ENCODE results near the gene TXNL1.

DNA sequence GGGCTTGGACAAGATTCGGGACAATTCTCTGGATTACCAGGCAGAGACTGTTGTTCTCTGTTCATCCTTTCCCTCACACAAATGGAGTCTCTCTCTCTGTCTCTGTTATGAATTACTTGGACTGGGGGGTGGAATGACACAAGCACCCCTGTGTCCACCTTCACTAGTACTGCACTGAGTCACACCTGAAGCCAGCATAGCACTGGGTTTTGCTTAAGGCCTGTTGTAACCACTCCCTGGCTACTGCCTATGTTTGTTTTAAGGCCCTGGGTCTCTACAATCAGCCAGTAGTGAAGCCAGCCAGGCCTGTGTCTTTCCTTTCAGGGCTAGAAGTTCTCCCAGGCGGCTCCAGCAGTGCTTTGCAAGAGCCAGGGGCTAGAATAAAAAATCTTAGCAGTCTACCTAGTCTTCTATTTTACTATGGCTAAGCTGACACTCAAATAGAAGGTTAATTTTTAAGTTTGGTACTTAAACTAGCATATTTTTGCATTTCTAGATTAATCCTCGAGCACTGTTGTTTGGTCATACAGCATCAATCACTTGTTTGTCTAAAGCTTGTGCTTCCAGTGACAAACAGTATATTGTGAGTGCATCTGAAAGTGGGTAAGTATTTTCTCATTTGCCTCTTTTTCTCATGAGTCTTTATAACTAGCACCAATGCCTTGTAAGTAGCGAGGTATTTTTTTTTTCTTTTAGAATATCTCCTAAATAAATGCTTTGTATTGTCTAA is 40.6 kb upstream of the TXNL1 start:
- TF ChIP-seq JUN (IDR thresholded peaks at IDR 0.05; ENCODE audit: borderline replicate concordance, insufficient read depth, insufficient read length, low read depth), result no peak
- no peak for TF ChIP-seq GATA2 (IDR thresholded peaks at IDR 0.05; ENCODE audit: insufficient read depth, insufficient read length, low read depth, low read length)
- TF ChIP-seq, protein P1, sequence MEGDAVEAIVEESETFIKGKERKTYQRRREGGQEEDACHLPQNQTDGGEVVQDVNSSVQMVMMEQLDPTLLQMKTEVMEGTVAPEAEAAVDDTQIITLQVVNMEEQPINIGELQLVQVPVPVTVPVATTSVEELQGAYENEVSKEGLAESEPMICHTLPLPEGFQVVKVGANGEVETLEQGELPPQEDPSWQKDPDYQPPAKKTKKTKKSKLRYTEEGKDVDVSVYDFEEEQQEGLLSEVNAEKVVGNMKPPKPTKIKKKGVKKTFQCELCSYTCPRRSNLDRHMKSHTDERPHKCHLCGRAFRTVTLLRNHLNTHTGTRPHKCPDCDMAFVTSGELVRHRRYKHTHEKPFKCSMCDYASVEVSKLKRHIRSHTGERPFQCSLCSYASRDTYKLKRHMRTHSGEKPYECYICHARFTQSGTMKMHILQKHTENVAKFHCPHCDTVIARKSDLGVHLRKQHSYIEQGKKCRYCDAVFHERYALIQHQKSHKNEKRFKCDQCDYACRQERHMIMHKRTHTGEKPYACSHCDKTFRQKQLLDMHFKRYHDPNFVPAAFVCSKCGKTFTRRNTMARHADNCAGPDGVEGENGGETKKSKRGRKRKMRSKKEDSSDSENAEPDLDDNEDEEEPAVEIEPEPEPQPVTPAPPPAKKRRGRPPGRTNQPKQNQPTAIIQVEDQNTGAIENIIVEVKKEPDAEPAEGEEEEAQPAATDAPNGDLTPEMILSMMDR (IDR thresholded peaks at IDR 0.05; ENCODE audit: extremely low read depth in 1 of 2, insufficient read depth in 1 of 2, low read depth in 1 of 2, low read length in 2 of 2), result no peak
- TF ChIP-seq, protein P2, sequence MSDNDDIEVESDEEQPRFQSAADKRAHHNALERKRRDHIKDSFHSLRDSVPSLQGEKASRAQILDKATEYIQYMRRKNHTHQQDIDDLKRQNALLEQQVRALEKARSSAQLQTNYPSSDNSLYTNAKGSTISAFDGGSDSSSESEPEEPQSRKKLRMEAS (IDR thresholded peaks at IDR 0.05; ENCODE audit: insufficient read depth, insufficient read length), result no peak
- no peak for TF ChIP-seq EZH2 (IDR thresholded peaks at IDR 0.05; ENCODE audit: borderline replicate concordance, low read depth, low read length, severe bottlenecking)

Measured in endothelial cell of umbilical vein (primary cell).